Cardiac septum (tissue), 1 donor: ENCODE data around the gene CELSR1. TPM values are rescaled to one million over a fixed set of nuclear protein-coding genes. Genes with fewer than 3 reads are reported as not detected.

Experiments
- DNase-seq: peaks from one replicate; pipeline ENCODE4 v3.0.0-alpha.2; 2020; ENCODE audit warnings: low spot score
- intact Hi-C: fragments of 100-400 bp; cut with DNase I; formaldehyde crosslinking; loops from one replicate; pipeline ENCODE4 v1.14.0; 2022
- long read RNA-seq: library from polyadenylated mRNA; unstranded; transcript quantifications from one replicate; pipeline ENCODE4 v2.0.0, GENCODE V29; 2021
- total RNA-seq: library from RNA; stranded (reverse); fragmentation: NEBNext Ultra II Directional; extraction: Animal tissue kit (Norgen Biotek cat#: 25700); gene quantifications from one replicate; pipeline ENCODE4 v1.2.1, GENCODE V29; 2021
- donor health status: DM: no; HTN: no; CAD: no.

CELSR1 gene
- 13.3 TPM for total RNA-seq
- long read RNA-seq, partial matches to known transcripts: 15 of 34 reads
- long read RNA-seq, other reads (novel, unspliced or antisense): 17 of 34 reads

- no peak for DNase-seq
- intact Hi-C loops: loop anchor here (5.0 kb wide), 1 partner anchor 130 kb away; no protein-coding TSS in a partner anchor
Measured at GRCh38 chr22:46537225-46537945, at the start of gene CELSR1. TSS of gene CELSR1 (minus strand) at chr22:46537620. CDS start at chr22:46537170, 450 bp downstream.

GRCh38 chr22:46587061-46587460, 49.6 kb upstream of the CELSR1 start:
- DNase-seq: no peak
- intact Hi-C loops: no loop called here

- DNase-seq: no peak
- intact Hi-C loops: no loop called here
Measured at GRCh38 chr22:46586531-46587011, 49.2 kb upstream of the CELSR1 start.

- no peak for DNase-seq
- intact Hi-C loops: no loop called here
Measured at GRCh38 chr22:46586123-46586519, 48.7 kb upstream of the CELSR1 start.

- intact Hi-C loops: no loop called here
- DNase-seq: no peak
Measured at GRCh38 chr22:46585340-46586122, 48.1 kb upstream of the CELSR1 start.

GRCh38 chr22:46584081-46584921, 46.9 kb upstream of the CELSR1 start:
- intact Hi-C loops: no loop called here
- no peak for DNase-seq

- DNase-seq: no peak
- intact Hi-C loops: no loop called here
Measured at GRCh38 chr22:46583571-46583970, 46.2 kb upstream of the CELSR1 start.

GRCh38 chr22:46582281-46582933, 45.0 kb upstream of the CELSR1 start:
- intact Hi-C loops: no loop called here
- no peak for DNase-seq

GRCh38 chr22:46581538-46582244, 44.3 kb upstream of the CELSR1 start:
- peak; percentile 73 for DNase-seq
- intact Hi-C loops: no loop called here

GRCh38 chr22:46580940-46581537, 43.6 kb upstream of the CELSR1 start:
- DNase-seq: no peak
- intact Hi-C loops: no loop called here

GRCh38 chr22:46579751-46580449, 42.5 kb upstream of the CELSR1 start:
- peak; percentile 64 for DNase-seq
- intact Hi-C loops: loop anchor here (5.0 kb wide), 3 partner anchors 107 to 177 kb away; partner anchors contain the start of gene CERK

GRCh38 chr22:46578824-46579561, 41.6 kb upstream of the CELSR1 start:
- DNase-seq: no peak
- intact Hi-C loops: loop anchor here (5.0 kb wide), 3 partner anchors 108 to 178 kb away; partner anchors contain the start of gene CERK

GRCh38 chr22:46578251-46578823, 40.9 kb upstream of the CELSR1 start:
- DNase-seq: no peak
- intact Hi-C loops: loop anchor here (5.0 kb wide), 3 partner anchors 109 to 179 kb away; partner anchors contain the start of gene CERK

GRCh38 chr22:46577368-46578249, 40.2 kb upstream of the CELSR1 start:
- intact Hi-C loops: loop anchor here (5.0 kb wide), 3 partner anchors 110 to 180 kb away; partner anchors contain the start of gene CERK

More at GRCh38 chr22:46577368-46578249, 40.2 kb upstream of the CELSR1 start:
- DNase-seq: no peak
